GM10248 (cell line): Measurements from ENCODE around the gene ARHGEF37.
"Not testable (repeated sequence)": the region's sequence is repeated elsewhere in the genome, so short reads cannot be mapped to it uniquely, and the experiment has no call there.

Experiments used
- CTCF ChIA-PET: fragments of 300-600 bp; sonication (Branson Sonifier 250); formaldehyde crosslinking; extraction: SDS; loops from one replicate; lab custom pipeline; 2021; ENCODE audit warnings: antibody characterized with exemption; lab: Yijun Ruan, JAX
- POLR2A ChIA-PET: fragments of 350-650 bp; sonication (Branson Sonifier 250); formaldehyde crosslinking; extraction: SDS; loops from one replicate; lab custom pipeline; 2020; ENCODE audit warnings: antibody characterized with exemption; lab: Yijun Ruan, JAX
- DNase-seq: peaks from one replicate; pipeline ENCODE4 v3.0.0; 2012; ENCODE audit errors: extremely low spot score
- CTCF ChIP-seq: IDR thresholded peaks from 2 replicates; pipeline ENCODE4 v1.5.1; 2012; ENCODE audit warnings: mild to moderate bottlenecking, low read depth; ENCODE audit errors: extremely low read depth, missing control alignments, control extremely low read depth

Gene ARHGEF37

GRCh38 chr5:149584121-149584520 is 2.8 kb downstream of the ARHGEF37 start:
- POLR2A ChIA-PET, result no interaction called here
- CTCF ChIA-PET, result no interaction called here
- no peak for DNase-seq
- TF ChIP-seq CTCF, result no peak

- ChIA-PET CTCF (interaction anchor here (1.5 kb wide), 1 partner anchor 33 kb away, joined by 3 read pairs; no protein-coding TSS in a partner anchor), POLR2A (no interaction called here)
- no peak for TF ChIP-seq CTCF
- DNase-seq, result no peak
Measured at GRCh38 chr5:149585910-149586309, 4.6 kb downstream of the ARHGEF37 start.

GRCh38 chr5:149586708-149587318 is 5.5 kb downstream of the ARHGEF37 start:
- POLR2A ChIA-PET, result no interaction called here
- DNase-seq, result no peak
- no peak for TF ChIP-seq CTCF
- CTCF ChIA-PET, result interaction anchor here (0.9 to 1.5 kb wide), 5 partner anchors 15 to 205 kb away, joined by 3 read pairs; no protein-coding TSS in a partner anchor

- ChIA-PET CTCF (interaction anchor here (1.3 to 2.0 kb wide), 5 partner anchors 22 to 148 kb away, joined by 3 to 6 read pairs (median 4); no protein-coding TSS in a partner anchor), POLR2A (no interaction called here)
- DNase-seq, result no peak
- no peak for TF ChIP-seq CTCF
Measured at GRCh38 chr5:149588936-149589335, 7.6 kb downstream of the ARHGEF37 start.

GRCh38 chr5:149593370-149593769 is 12.1 kb downstream of the ARHGEF37 start:
- DNase-seq, result no peak
- no peak for TF ChIP-seq CTCF
- CTCF ChIA-PET, result interaction anchor here (0.8 to 1.6 kb wide), 6 partner anchors 9 to 151 kb away, joined by 3 to 5 read pairs (median 4); no protein-coding TSS in a partner anchor
- POLR2A ChIA-PET, result no interaction called here

- ChIA-PET POLR2A (no interaction called here), CTCF (interaction anchor here (0.9 to 1.6 kb wide), 5 partner anchors 9 to 152 kb away, joined by 3 to 5 read pairs (median 4); no protein-coding TSS in a partner anchor)
- DNase-seq, result no peak
- TF ChIP-seq CTCF, result no peak
Measured at GRCh38 chr5:149594206-149594895, 13.1 kb downstream of the ARHGEF37 start.

GRCh38 chr5:149595105-149595504 is 13.8 kb downstream of the ARHGEF37 start:
- CTCF ChIA-PET, result interaction anchor here (0.9 to 1.9 kb wide), 5 partner anchors 8 to 152 kb away, joined by 3 to 6 read pairs (median 4); no protein-coding TSS in a partner anchor
- POLR2A ChIA-PET, DNase-seq: not testable (repeated sequence)
